ENCODE data around the gene C2CD5. TPM values are rescaled to one million over a fixed set of nuclear protein-coding genes. Genes with fewer than 3 reads are reported as not detected.

Gene C2CD5
- 14.3 and 18.8 TPM in 2 replicates for total RNA-seq

GRCh38 chr12:22544038-22544979 is at the start of gene C2CD5:
C2CD5 (minus strand) TSS chr12:22544542; CDS start chr12:22544150, 392 bp downstream.

Other genes with a start within 250 kb of the C2CD5 start
- 0.09 TPM in 2 replicates for gene ST8SIA1, start 209.8 kb downstream of the C2CD5 start, total RNA-seq
- 30.9 and 33.9 TPM in 2 replicates for gene ETNK1, start 80.6 kb upstream of the C2CD5 start, total RNA-seq